SH-SY5Y (cell line): Measurements from ENCODE around the gene MRPS22.

Source experiments
- GATA2 ChIP-seq: IDR thresholded peaks from 2 replicates; pipeline ENCODE4 v1.6.1; 2011; ENCODE audit warnings: mild to moderate bottlenecking, low read depth, low read length
- GATA3 ChIP-seq: IDR thresholded peaks from 2 replicates; pipeline ENCODE4 v1.6.1; 2011; ENCODE audit warnings: low read depth, mild to moderate bottlenecking, low read length, moderate library complexity

- TF ChIP-seq GATA2, result no peak
- no peak for TF ChIP-seq GATA3
Observed at GRCh38 chr3:139323146-139323545, 20.7 kb upstream of the MRPS22 start.
